ENCODE results near the gene GUCY1A2.

GRCh38 chr11:106971864-106972263 is 46.4 kb downstream of the GUCY1A2 start:
- TF ChIP-seq POLR2AphosphoS5 (IDR thresholded peaks at IDR 0.05; ENCODE audit: low read depth, low read length) (no peak), POLR2A (IDR thresholded peaks at IDR 0.05; ENCODE audit: low read depth, low read length) (no peak)
